GM23338 (cell line): ENCODE results near the gene SORBS1. TPM values are rescaled to one million over a fixed set of nuclear protein-coding genes. Genes with fewer than 3 reads are reported as not detected.

Source experiments
- ATAC-seq: fragments of 200-7000 bp; cut with Tn5 transposase; 3 replicates; pipeline ENCODE4 v1.9.1; 2020
- DNase-seq: peaks from one replicate; pipeline ENCODE4 v3.0.0-alpha.2; 2015; ENCODE audit warnings: low spot score
- H2AFZ ChIP-seq: fragments of 200-600 bp; sonication (generic); 2 replicates; pipeline ENCODE4 v1.8.0; 2016; ENCODE audit warnings: antibody characterized with exemption, mild to moderate bottlenecking, moderate library complexity
- H3F3A ChIP-seq: fragments of 200-600 bp; sonication (generic); replicated peaks from 2 replicates; pipeline ENCODE4 v1.8.0; 2017; ENCODE audit warnings: antibody characterized with exemption, mixed run types, low read depth
- H3K27ac ChIP-seq: fragments of 200-600 bp; sonication (generic); 2 replicates; pipeline ENCODE4 v1.6.1; 2016; ENCODE audit warnings: low read depth
- H3K27me3 ChIP-seq: fragments of 200-600 bp; sonication (generic); 2 replicates; pipeline ENCODE4 v1.8.0; 2016; ENCODE audit warnings: mild to moderate bottlenecking, mixed run types, moderate library complexity; ENCODE audit not compliant: insufficient read depth
- H3K36me3 ChIP-seq: fragments of 200-600 bp; sonication (generic); 2 replicates; pipeline ENCODE4 v1.8.0; 2016; ENCODE audit warnings: mild to moderate bottlenecking; ENCODE audit not compliant: insufficient read depth
- H3K4me1 ChIP-seq: fragments of 200-600 bp; sonication (generic); 2 replicates; pipeline ENCODE4 v1.8.0; 2016; ENCODE audit warnings: mild to moderate bottlenecking, moderate library complexity; ENCODE audit not compliant: insufficient read depth
- H3K4me2 ChIP-seq: fragments of 200-600 bp; sonication (generic); 2 replicates; pipeline ENCODE4 v1.7.1; 2017; ENCODE audit warnings: mixed run types
- H3K4me3 ChIP-seq: fragments of 200-600 bp; sonication (generic); 2 replicates; pipeline ENCODE4 v1.6.1; 2016; ENCODE audit warnings: mixed run types
- H3K79me2 ChIP-seq: fragments of 200-600 bp; sonication (generic); replicated peaks from 2 replicates; pipeline ENCODE4 v1.8.0; 2017; ENCODE audit warnings: mild to moderate bottlenecking; ENCODE audit not compliant: insufficient read depth
- H3K9me2 ChIP-seq: fragments of 200-600 bp; sonication (generic); 2 replicates; pipeline ENCODE4 v1.8.0; 2017; ENCODE audit not compliant: insufficient read depth
- H4K20me1 ChIP-seq: fragments of 200-600 bp; sonication (generic); replicated peaks from 2 replicates; pipeline ENCODE4 v1.8.0; 2017; ENCODE audit warnings: mild to moderate bottlenecking; ENCODE audit not compliant: insufficient read depth
- H3K27ac Mint-ChIP-seq: 2 replicates; pipeline ENCODE4 v1.8.0; 2020; ENCODE audit warnings: inconsistent platforms, mild to moderate bottlenecking, moderate library complexity, mixed read lengths
- H3K27me3 Mint-ChIP-seq: 3 replicates; pipeline ENCODE4 v1.8.0; 2022; ENCODE audit warnings: low read depth, mild to moderate bottlenecking, moderate library complexity, mixed read lengths, inconsistent platforms; ENCODE audit not compliant: insufficient read depth, poor library complexity
- H3K36me3 Mint-ChIP-seq: 3 replicates; pipeline ENCODE4 v1.8.0; 2021; ENCODE audit warnings: low read depth, mild to moderate bottlenecking, inconsistent platforms, moderate library complexity, mixed read lengths
- H3K4me1 Mint-ChIP-seq: 3 replicates; pipeline ENCODE4 v1.8.0; 2020; ENCODE audit warnings: mild to moderate bottlenecking, inconsistent platforms, mixed read lengths
- H3K4me3 Mint-ChIP-seq: 3 replicates; pipeline ENCODE4 v1.8.0; 2021; ENCODE audit warnings: moderate library complexity, mild to moderate bottlenecking, inconsistent platforms, mixed read lengths
- H3K9me3 Mint-ChIP-seq: 3 replicates; pipeline ENCODE4 v1.8.0; 2020; ENCODE audit warnings: moderate library complexity, mild to moderate bottlenecking, inconsistent platforms, mixed read lengths
- CREB1 ChIP-seq: fragments of 250-450 bp; sonication (Bioruptor Pico); IDR thresholded peaks from 2 replicates; pipeline ENCODE4 v1.5.0; 2020; ENCODE audit warnings: low read depth, mild to moderate bottlenecking, moderate library complexity
- CTCF ChIP-seq, 2 experiments: fragments of 200-600 bp in 1 of 2; sonication (generic) in 1 of 2; conservative IDR thresholded peaks; 2 replicates each; pipeline versions ENCODE4 v1.5.1 to v1.6.1; 2016 to 2017; ENCODE audit warnings: antibody characterized with exemption in 2 of 2, low read depth in 2 of 2, mild to moderate bottlenecking in 2 of 2, moderate library complexity in 1 of 2
- ETS1 ChIP-seq: IDR thresholded peaks from 2 replicates; pipeline ENCODE4 v1.6.1; 2016; ENCODE audit warnings: antibody characterized with exemption
- EZH2 ChIP-seq: fragments of 200-600 bp; sonication (generic); IDR thresholded peaks from one replicate; pipeline ENCODE4 v1.8.0; 2017; ENCODE audit warnings: antibody characterized with exemption, mild to moderate bottlenecking, low read depth; ENCODE audit not compliant: unreplicated experiment
- EZH2phosphoT487 ChIP-seq: fragments of 200-600 bp; sonication (generic); IDR thresholded peaks from one replicate; pipeline ENCODE4 v1.8.1; 2018; ENCODE audit warnings: antibody characterized with exemption; ENCODE audit not compliant: unreplicated experiment
- JUNB ChIP-seq: IDR thresholded peaks from one replicate; pipeline ENCODE4 v1.6.1; 2016; ENCODE audit warnings: antibody characterized with exemption; ENCODE audit not compliant: unreplicated experiment
- NANOG ChIP-seq: IDR thresholded peaks from 2 replicates; pipeline ENCODE4 v1.6.1; 2016; ENCODE audit warnings: antibody characterized with exemption, borderline replicate concordance
- POLR2AphosphoS5 ChIP-seq: IDR thresholded peaks from 2 replicates; pipeline ENCODE4 v1.6.1; 2016; ENCODE audit warnings: antibody characterized with exemption, low read depth
- STAT1 ChIP-seq: IDR thresholded peaks from one replicate; pipeline ENCODE4 v1.6.1; 2016; ENCODE audit warnings: antibody characterized with exemption; ENCODE audit not compliant: unreplicated experiment
- ZNF114 ChIP-seq: fragments of 250-450 bp; sonication (Bioruptor Pico); IDR thresholded peaks from 2 replicates; pipeline ENCODE4 v1.5.0; 2020; ENCODE audit warnings: mild to moderate bottlenecking, moderate library complexity
- ZNF331 ChIP-seq: fragments of 250-450 bp; sonication (Bioruptor Pico); IDR thresholded peaks from 2 replicates; pipeline ENCODE4 v1.5.0; 2020; ENCODE audit warnings: low read depth, mild to moderate bottlenecking, moderate library complexity
- ZNF462 ChIP-seq: fragments of 250-450 bp; sonication (Bioruptor Pico); IDR thresholded peaks from 2 replicates; pipeline ENCODE4 v1.5.0; 2020; ENCODE audit warnings: mild to moderate bottlenecking, moderate library complexity
- polyA plus RNA-seq: library from polyadenylated mRNA; unstranded; fragments of >200 nt; fragmentation: Nextera tagmentation; extraction: Ambion mirVana; gene quantifications from 2 replicates; pipeline ENCODE4 v1.2.1, GENCODE V29; 2016
- total RNA-seq: library from RNA; depleted of rRNA; stranded (reverse); fragments of >200 nt; shearing (Covaris generic); gene quantifications from 2 replicates; pipeline ENCODE4 v1.2.3, GENCODE V29; 2014

Gene SORBS1
- total and polyA plus RNA-seq, 2 experiments from 2014 or later = 47.7 to 51.5 TPM

GRCh38 chr10:95300022-95300539 lies 261.1 kb downstream of the SORBS1 start (continued):
- no peak for TF ChIP-seq NANOG
- no peak for TF ChIP-seq ZNF331 (CRISPR knock-in tag)
- TF ChIP-seq POLR2AphosphoS5 = no peak
- no peak for TF ChIP-seq ETS1

GRCh38 chr10:95297402-95297801 lies 263.8 kb downstream of the SORBS1 start:
- Histone ChIP-seq H4K20me1 (no peaks in the 10 kb centered on the region), H3K27ac (no peak overlapping the region), H3K79me2 (no peaks in the 10 kb centered on the region), H3K4me1 (peaks cover 7% of the 10 kb centered on the region), H3F3A (no peaks in the 10 kb centered on the region; the same call in 1 of the 2 replicates), H3K4me3 (no peak overlapping the region), H3K9me2 (peaks cover 5% of the 10 kb centered on the region; the same call in 1 of the 2 replicates), H3K4me2 (no peak overlapping the region), H3K36me3 (no peaks in the 10 kb centered on the region), H2AFZ (no peak overlapping the region), H3K27me3 (peaks cover 43% of the 10 kb centered on the region)
- Mint-ChIP-seq H3K4me1 (peaks cover 14% of the 10 kb centered on the region), H3K27ac (no peak overlapping the region), H3K36me3 (no peaks in the 10 kb centered on the region), H3K4me3 (no peak overlapping the region), H3K9me3 (no peaks in the 10 kb centered on the region), H3K27me3 (peaks cover 34% of the 10 kb centered on the region)
- ATAC-seq (no peak), DNase-seq (no peak)
- TF ChIP-seq EZH2 (no peak), ZNF462 (CRISPR knock-in tag) (no peak), ZNF114 (no peak), CREB1 (CRISPR knock-in tag) (no peak), POLR2AphosphoS5 (no peak), JUNB (no peak), EZH2phosphoT487 (no peak), NANOG (no peak), ETS1 (no peak), CTCF (conservative IDR thresholded peaks at IDR 0.05; ENCODE audit: low read depth in 2 of 2) (no peak), STAT1 (no peak), ZNF331 (CRISPR knock-in tag) (no peak)
